HEK293 (cell line): ENCODE results near the gene PHACTR3.

ENCODE experiments used
- CTCF ChIA-PET: fragments of 350-600 bp; formaldehyde crosslinking; extraction: SDS; loops from one replicate; lab custom pipeline; 2021; ENCODE audit warnings: antibody characterized with exemption; lab: Yijun Ruan, JAX
- POLR2A ChIA-PET: fragments of 300-600 bp; formaldehyde crosslinking; extraction: SDS; loops from one replicate; lab custom pipeline; 2020; ENCODE audit warnings: antibody characterized with exemption, inconsistent platforms; lab: Yijun Ruan, JAX
- H3K27ac ChIP-seq: fragments of 200-500 bp; sonication (Bioruptor generic); 2 replicates; pipeline ENCODE4 v1.5.1; 2014; ENCODE audit warnings: low read depth, low read length, control low read depth, inconsistent platforms; ENCODE audit errors: extremely low read depth
- H3K36me3 ChIP-seq, 2 experiments: fragments of 200-500 bp in 1 of 2; sonication (Bioruptor generic) in 1 of 2; 1 replicate in 1 of 2; 2 replicates in 1 of 2; pipeline ENCODE4 v1.5.1; 2014 to 2017; ENCODE audit warnings: inconsistent platforms in 2 of 2, low read length in 2 of 2; ENCODE audit not compliant: control insufficient read depth in 2 of 2, insufficient read depth in 1 of 2
- H3K4me1 ChIP-seq: fragments of 200-500 bp; sonication (Bioruptor generic); 2 replicates; pipeline ENCODE4 v1.5.1; 2014; ENCODE audit warnings: mild to moderate bottlenecking, low read length, inconsistent platforms; ENCODE audit not compliant: control insufficient read depth, insufficient read depth
- H3K4me3 ChIP-seq: 2 replicates; pipeline ENCODE4 v1.5.1; 2011; ENCODE audit warnings: low read depth, mild to moderate bottlenecking, control low read depth, low read length, moderate library complexity
- H3K9me3 ChIP-seq: fragments of 200-500 bp; sonication (Bioruptor generic); 2 replicates; pipeline ENCODE4 v1.5.1; 2014; ENCODE audit warnings: low read depth, low read length, inconsistent platforms; ENCODE audit not compliant: control insufficient read depth, insufficient read depth
- BCL11B ChIP-seq: fragments of 450-650 bp; formaldehyde crosslinking; IDR thresholded peaks from 2 replicates; pipeline ENCODE4 v1.5.1; 2016; ENCODE audit warnings: low read depth, missing biosample characterization, missing genetic modification characterization
- FEZF1 ChIP-seq: fragments of 450-650 bp; formaldehyde crosslinking; IDR thresholded peaks from 2 replicates; pipeline ENCODE4 v1.5.1; 2016; ENCODE audit warnings: missing biosample characterization, missing genetic modification characterization
- GFI1B ChIP-seq: fragments of 450-650 bp; formaldehyde crosslinking; IDR thresholded peaks from 2 replicates; pipeline ENCODE4 v1.5.1; 2016; ENCODE audit warnings: missing biosample characterization, missing genetic modification characterization
- IKZF3 ChIP-seq: fragments of 450-650 bp; IDR thresholded peaks from 2 replicates; pipeline ENCODE4 v1.5.0; 2018; ENCODE audit warnings: missing biosample characterization, mild to moderate bottlenecking, missing genetic modification characterization, moderate library complexity
- KLF17 ChIP-seq: fragments of 450-650 bp; formaldehyde crosslinking; IDR thresholded peaks from 2 replicates; pipeline ENCODE4 v1.5.1; 2016; ENCODE audit warnings: missing biosample characterization, missing genetic modification characterization
- PRDM1 ChIP-seq: fragments of 450-650 bp; formaldehyde crosslinking; IDR thresholded peaks from 2 replicates; pipeline ENCODE4; 2016; ENCODE audit warnings: missing biosample characterization, missing genetic modification characterization
- PRDM10 ChIP-seq: fragments of 450-650 bp; formaldehyde crosslinking; IDR thresholded peaks from 2 replicates; pipeline ENCODE4 v1.5.1; 2016; ENCODE audit warnings: missing biosample characterization, missing genetic modification characterization
- ZBTB20 ChIP-seq: fragments of 450-650 bp; formaldehyde crosslinking; IDR thresholded peaks from 2 replicates; pipeline ENCODE4 v1.5.1; 2016; ENCODE audit warnings: missing biosample characterization, missing genetic modification characterization
- ZNF133 ChIP-seq: fragments of 450-650 bp; formaldehyde crosslinking; IDR thresholded peaks from 2 replicates; pipeline ENCODE4 v1.5.1; 2016; ENCODE audit warnings: missing biosample characterization, missing genetic modification characterization
- ZNF16 ChIP-seq: fragments of 450-650 bp; formaldehyde crosslinking; IDR thresholded peaks from 2 replicates; pipeline ENCODE4 v1.5.1; 2016; ENCODE audit warnings: low read depth, missing biosample characterization, missing genetic modification characterization
- ZNF169 ChIP-seq: fragments of 450-650 bp; formaldehyde crosslinking; IDR thresholded peaks from 2 replicates; pipeline ENCODE4 v1.5.1; 2016; ENCODE audit warnings: missing biosample characterization, missing genetic modification characterization
- ZNF211 ChIP-seq: fragments of 450-650 bp; formaldehyde crosslinking; IDR thresholded peaks from 2 replicates; pipeline ENCODE4 v1.5.1; 2016; ENCODE audit warnings: low read depth, missing biosample characterization, missing genetic modification characterization
- ZNF280C ChIP-seq: fragments of 450-650 bp; formaldehyde crosslinking; IDR thresholded peaks from 2 replicates; pipeline ENCODE4 v1.5.1; 2016; ENCODE audit warnings: missing biosample characterization, missing genetic modification characterization
- ZNF677 ChIP-seq: fragments of 450-650 bp; IDR thresholded peaks from 2 replicates; pipeline ENCODE4 v1.5.0; 2018; ENCODE audit warnings: missing biosample characterization, mild to moderate bottlenecking, missing genetic modification characterization, moderate library complexity
- ZNF692 ChIP-seq: fragments of 450-650 bp; formaldehyde crosslinking; IDR thresholded peaks from 2 replicates; pipeline ENCODE4 v1.5.1; 2016; ENCODE audit warnings: missing biosample characterization, missing genetic modification characterization
- ZSCAN4 ChIP-seq: fragments of 450-650 bp; formaldehyde crosslinking; IDR thresholded peaks from 2 replicates; pipeline ENCODE4 v1.5.1; 2017; ENCODE audit warnings: missing biosample characterization, missing genetic modification characterization

PHACTR3 gene

GRCh38 chr20:59778615-59779200 is 174.4 kb downstream of the PHACTR3 start:
- TF ChIP-seq ZBTB20 (tag by site-specific recombination) (no peak), BCL11B (tag by site-specific recombination) (no peak), ZNF692 (tag by site-specific recombination) (no peak), GFI1B (tag by site-specific recombination) (no peak), ZNF133 (no peak), PRDM1 (no peak), ZNF280C (tag by site-specific recombination) (no peak), ZNF677 (tag by site-specific recombination) (no peak), ZNF16 (tag by site-specific recombination) (no peak), ZSCAN4 (tag by site-specific recombination) (no peak), PRDM10 (tag by site-specific recombination) (no peak), ZNF211 (no peak), KLF17 (tag by site-specific recombination) (no peak), IKZF3 (no peak), FEZF1 (tag by site-specific recombination) (no peak), ZNF169 (tag by site-specific recombination) (no peak)
- TF ChIP-seq, all 188 proteins: peak for 0
- no peak overlapping the region for H3K4me3 ChIP-seq
- no peaks in the 10 kb centered on the region for H3K4me1 ChIP-seq
- no peaks in the 10 kb centered on the region for H3K9me3 ChIP-seq
- H3K36me3 ChIP-seq = no peaks in the 10 kb centered on the region
- ChIA-PET POLR2A (no interaction called here), CTCF (no interaction called here)
- H3K27ac ChIP-seq = no peak overlapping the region
